K562 (cell line): ENCODE results near the gene LCN12. TPM values are rescaled to one million over a fixed set of nuclear protein-coding genes. Genes with fewer than 3 reads are reported as not detected.

Experiments
- CREBBP ChIP-seq: IDR thresholded peaks from one replicate; pipeline ENCODE4 v1.6.1; 2012; ENCODE audit warnings: low read depth, mild to moderate bottlenecking, control low read depth, inconsistent platforms, low read length
- CREM ChIP-seq: IDR thresholded peaks from 2 replicates; pipeline ENCODE4 v1.6.1; 2014; ENCODE audit warnings: antibody characterized with exemption, low read depth
- DDX20 ChIP-seq: fragments of 450-650 bp; IDR thresholded peaks from 2 replicates; pipeline ENCODE4 v1.6.1; 2016; ENCODE audit warnings: missing genetic modification characterization, low read depth, mild to moderate bottlenecking, missing compliant biosample characterization, moderate library complexity
- E2F3 ChIP-seq: fragments of 250-450 bp; sonication (Bioruptor Pico); IDR thresholded peaks from 2 replicates; pipeline ENCODE4 v1.4.0; 2020; ENCODE audit warnings: mild to moderate bottlenecking
- ESRRA ChIP-seq: fragments of 450-650 bp; IDR thresholded peaks from 2 replicates; pipeline ENCODE4 v1.6.1; 2014; ENCODE audit warnings: low read depth, mild to moderate bottlenecking, moderate library complexity, borderline replicate concordance
- FOXJ2 ChIP-seq: fragments of 200-800 bp; sonication (Bioruptor generic); IDR thresholded peaks from 2 replicates; pipeline ENCODE4 v1.6.1; 2016; ENCODE audit warnings: missing genetic modification characterization, missing compliant biosample characterization
- GATAD2A ChIP-seq: fragments of 450-650 bp; IDR thresholded peaks from 2 replicates; pipeline ENCODE4 v1.6.1; 2017
- HMG20A ChIP-seq: fragments of 450-650 bp; formaldehyde crosslinking; conservative IDR thresholded peaks from 2 replicates; pipeline ENCODE4 v1.4.0; 2020; ENCODE audit warnings: mild to moderate bottlenecking, mixed read lengths
- MCM5 ChIP-seq: fragments of 450-650 bp; IDR thresholded peaks from 2 replicates; pipeline ENCODE4 v1.6.1; 2016; ENCODE audit warnings: low read depth
- NRF1 ChIP-seq, 2 experiments: fragments of 450-650 bp; IDR thresholded peaks in 1 of 2; conservative IDR thresholded peaks in 1 of 2; 2 replicates each; pipeline ENCODE4 v1.6.1; 2014; ENCODE audit warnings: mild to moderate bottlenecking in 2 of 2
- PURB ChIP-seq: sonication (generic); formaldehyde crosslinking; IDR thresholded peaks from 2 replicates; pipeline ENCODE4 v1.9.0; 2021; ENCODE audit warnings: low read depth, mild to moderate bottlenecking, missing genetic modification reagents
- RBM15 ChIP-seq: fragments of 200-400 bp; formaldehyde crosslinking; IDR thresholded peaks from 2 replicates; pipeline ENCODE4 v1.6.1; 2018; ENCODE audit warnings: mild to moderate bottlenecking, low read length, moderate library complexity; ENCODE audit not compliant: insufficient read depth
- RBM39 ChIP-seq: fragments of 200-400 bp; formaldehyde crosslinking; optimal IDR thresholded peaks from 2 replicates; pipeline ENCODE3; 2018; ENCODE audit warnings: low read depth, low read length
- THRAP3 ChIP-seq: fragments of 450-650 bp; IDR thresholded peaks from 2 replicates; pipeline ENCODE4 v1.6.1; 2016; ENCODE audit warnings: mild to moderate bottlenecking, inconsistent platforms, borderline replicate concordance
- YY1 ChIP-seq, 3 experiments: IDR thresholded peaks; 2 replicates each; pipeline ENCODE4 v1.6.1; 2011; ENCODE audit warnings: low read length in 2 of 3, mild to moderate bottlenecking in 2 of 3, moderate library complexity in 2 of 3, borderline replicate concordance in 1 of 3, control low read depth in 1 of 3, low read depth in 1 of 3; ENCODE audit not compliant: insufficient read depth in 3 of 3, insufficient replicate concordance in 2 of 3, control insufficient read depth in 1 of 3, insufficient read length in 1 of 3; ENCODE audit errors: extremely low read depth in 1 of 3
- ZFX ChIP-seq: sonication (generic); formaldehyde crosslinking; IDR thresholded peaks from 2 replicates; pipeline ENCODE4 v1.8.0; 2022; ENCODE audit warnings: mild to moderate bottlenecking, missing genetic modification reagents, moderate library complexity
- polyA plus RNA-seq, 8 experiments: library from polyadenylated mRNA; depleted of rRNA in 4 of 8; stranded (reverse) in 5 of 8; unstranded in 3 of 8; fragments of >200 nt; fragmentation: Nextera tagmentation in 2 of 8; fragmentation: Illumina TruSeq in 1 of 8; extraction: Ambion mirVana in 2 of 8; extraction: Trizol in 1 of 8; gene quantifications; 2 replicates each; pipeline versions ENCODE4 v1.2.1 to v1.2.3, GENCODE V29; 2011 to 2014; ENCODE audit warnings: inconsistent platforms in 1 of 8, missing spikeins in 1 of 8
- total RNA-seq, 7 experiments: library from RNA; depleted of rRNA in 6 of 7; stranded (reverse); fragments of >200 nt in 6 of 7; fragmentation: Illumina TruSeq in 2 of 7; extraction: Trizol in 2 of 7; gene quantifications; 2 replicates each; pipeline versions ENCODE4 v1.2.1 to v1.2.3, GENCODE V29; 2011 to 2021; ENCODE audit warnings: low replicate concordance in 1 of 7
- TF ChIP-seq, protein P1 (sequence below), 2 experiments: fragments of 150-350 bp in 1 of 2; IDR thresholded peaks; 2 replicates each; pipeline ENCODE4 v1.6.1; 2012 to 2016; ENCODE audit warnings: low read depth in 2 of 2, low read length in 2 of 2, mild to moderate bottlenecking in 1 of 2, moderate library complexity in 1 of 2
- TF ChIP-seq, protein P2 (sequence below): fragments of 450-650 bp; IDR thresholded peaks from 2 replicates; pipeline ENCODE4 v1.6.1; 2016; ENCODE audit warnings: antibody characterized with exemption
- TF ChIP-seq, protein P3 (sequence below): fragments of 450-650 bp; IDR thresholded peaks from one replicate; pipeline ENCODE4 v1.6.1; 2018; ENCODE audit warnings: mild to moderate bottlenecking, moderate library complexity; ENCODE audit not compliant: partially characterized antibody
- TF ChIP-seq, protein P4 (sequence below): fragments of 450-650 bp; formaldehyde crosslinking; IDR thresholded peaks from 2 replicates; pipeline ENCODE4 v1.4.0; 2020; ENCODE audit warnings: mild to moderate bottlenecking, moderate library complexity

Gene LCN12
- total and polyA plus RNA-seq, 9 of the 15 experiments (the other 6 are each of a cell fraction or from before 2014, with no cell fraction given): 0.05 TPM; not detected in 8

DNA sequence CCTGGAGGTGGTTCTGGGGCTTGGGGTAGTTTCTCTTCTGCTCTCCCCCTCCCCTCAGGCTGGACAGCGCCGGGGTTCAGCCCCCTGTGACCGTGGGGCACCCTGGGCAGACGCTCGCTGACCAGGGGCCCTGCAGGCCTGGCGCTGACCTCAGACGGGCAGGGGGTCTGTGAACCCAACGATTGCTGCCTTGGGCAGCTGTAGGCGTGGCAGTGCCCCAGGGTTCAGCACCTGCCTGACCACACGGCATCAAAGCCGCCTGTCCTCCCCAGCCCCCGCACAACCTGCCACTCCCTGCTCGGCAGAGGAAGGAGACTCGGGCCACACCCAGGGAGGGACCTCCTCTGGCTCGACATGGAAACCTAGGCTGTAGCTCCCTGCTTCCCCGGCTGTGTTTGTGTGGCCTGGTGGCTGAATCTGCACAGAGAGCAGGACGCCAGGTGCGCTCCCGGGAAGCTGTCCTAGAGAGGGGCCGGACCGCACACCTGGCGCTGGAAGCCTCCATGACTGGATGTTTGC lies 12.2 kb downstream of the LCN12 start (continued):
- TF ChIP-seq, protein P1, sequence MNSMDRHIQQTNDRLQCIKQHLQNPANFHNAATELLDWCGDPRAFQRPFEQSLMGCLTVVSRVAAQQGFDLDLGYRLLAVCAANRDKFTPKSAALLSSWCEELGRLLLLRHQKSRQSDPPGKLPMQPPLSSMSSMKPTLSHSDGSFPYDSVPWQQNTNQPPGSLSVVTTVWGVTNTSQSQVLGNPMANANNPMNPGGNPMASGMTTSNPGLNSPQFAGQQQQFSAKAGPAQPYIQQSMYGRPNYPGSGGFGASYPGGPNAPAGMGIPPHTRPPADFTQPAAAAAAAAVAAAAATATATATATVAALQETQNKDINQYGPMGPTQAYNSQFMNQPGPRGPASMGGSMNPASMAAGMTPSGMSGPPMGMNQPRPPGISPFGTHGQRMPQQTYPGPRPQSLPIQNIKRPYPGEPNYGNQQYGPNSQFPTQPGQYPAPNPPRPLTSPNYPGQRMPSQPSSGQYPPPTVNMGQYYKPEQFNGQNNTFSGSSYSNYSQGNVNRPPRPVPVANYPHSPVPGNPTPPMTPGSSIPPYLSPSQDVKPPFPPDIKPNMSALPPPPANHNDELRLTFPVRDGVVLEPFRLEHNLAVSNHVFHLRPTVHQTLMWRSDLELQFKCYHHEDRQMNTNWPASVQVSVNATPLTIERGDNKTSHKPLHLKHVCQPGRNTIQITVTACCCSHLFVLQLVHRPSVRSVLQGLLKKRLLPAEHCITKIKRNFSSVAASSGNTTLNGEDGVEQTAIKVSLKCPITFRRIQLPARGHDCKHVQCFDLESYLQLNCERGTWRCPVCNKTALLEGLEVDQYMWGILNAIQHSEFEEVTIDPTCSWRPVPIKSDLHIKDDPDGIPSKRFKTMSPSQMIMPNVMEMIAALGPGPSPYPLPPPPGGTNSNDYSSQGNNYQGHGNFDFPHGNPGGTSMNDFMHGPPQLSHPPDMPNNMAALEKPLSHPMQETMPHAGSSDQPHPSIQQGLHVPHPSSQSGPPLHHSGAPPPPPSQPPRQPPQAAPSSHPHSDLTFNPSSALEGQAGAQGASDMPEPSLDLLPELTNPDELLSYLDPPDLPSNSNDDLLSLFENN (IDR thresholded peaks at IDR 0.05; ENCODE audit: low read depth in 2 of 2, low read length in 2 of 2): no peak
- TF ChIP-seq HMG20A (CRISPR knock-in tag) (no peak), YY1 (IDR thresholded peaks at IDR 0.05; ENCODE audit: borderline replicate concordance in 1 of 3, control insufficient read depth in 1 of 3, extremely low read depth in 1 of 3, insufficient read depth in 3 of 3, insufficient read length in 1 of 3, insufficient replicate concordance in 2 of 3, low read depth in 1 of 3, low read length in 2 of 3) (peak in 1 of 3 experiments; percentile 11), CREBBP (no peak), MCM5 (no peak), E2F3 (CRISPR knock-in tag) (no peak), ZFX (CRISPR knock-in tag) (0 out of 2 replicates have a peak, but pooled peaks have one; percentile 33), THRAP3 (no peak), GATAD2A (no peak), RBM15 (no peak), FOXJ2 (tag) (no peak), RBM39 (no peak), CREM (no peak), DDX20 (no peak), ESRRA (no peak), PURB (CRISPR knock-in tag) (no peak), NRF1 (conservative IDR thresholded peaks at IDR 0.05 in 1 of 2, IDR thresholded peaks at IDR 0.05 in 1 of 2) (peak; percentile 12 to 37; a peak in 1 of 4 replicates)
- TF ChIP-seq, protein P2, sequence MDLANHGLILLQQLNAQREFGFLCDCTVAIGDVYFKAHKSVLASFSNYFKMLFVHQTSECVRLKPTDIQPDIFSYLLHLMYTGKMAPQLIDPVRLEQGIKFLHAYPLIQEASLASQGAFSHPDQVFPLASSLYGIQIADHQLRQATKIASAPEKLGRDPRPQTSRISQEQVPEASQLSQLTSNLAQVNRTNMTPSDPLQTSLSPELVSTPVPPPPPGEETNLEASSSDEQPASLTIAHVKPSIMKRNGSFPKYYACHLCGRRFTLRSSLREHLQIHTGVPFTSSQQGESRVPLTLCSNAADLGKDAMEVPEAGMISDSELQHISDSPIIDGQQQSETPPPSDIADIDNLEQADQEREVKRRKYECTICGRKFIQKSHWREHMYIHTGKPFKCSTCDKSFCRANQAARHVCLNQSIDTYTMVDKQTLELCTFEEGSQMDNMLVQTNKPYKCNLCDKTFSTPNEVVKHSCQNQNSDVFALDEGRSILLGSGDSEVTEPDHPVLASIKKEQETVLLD: no peak
- TF ChIP-seq, protein P3, sequence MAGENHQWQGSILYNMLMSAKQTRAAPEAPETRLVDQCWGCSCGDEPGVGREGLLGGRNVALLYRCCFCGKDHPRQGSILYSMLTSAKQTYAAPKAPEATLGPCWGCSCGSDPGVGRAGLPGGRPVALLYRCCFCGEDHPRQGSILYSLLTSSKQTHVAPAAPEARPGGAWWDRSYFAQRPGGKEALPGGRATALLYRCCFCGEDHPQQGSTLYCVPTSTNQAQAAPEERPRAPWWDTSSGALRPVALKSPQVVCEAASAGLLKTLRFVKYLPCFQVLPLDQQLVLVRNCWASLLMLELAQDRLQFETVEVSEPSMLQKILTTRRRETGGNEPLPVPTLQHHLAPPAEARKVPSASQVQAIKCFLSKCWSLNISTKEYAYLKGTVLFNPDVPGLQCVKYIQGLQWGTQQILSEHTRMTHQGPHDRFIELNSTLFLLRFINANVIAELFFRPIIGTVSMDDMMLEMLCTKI: no peak
- TF ChIP-seq, protein P4, sequence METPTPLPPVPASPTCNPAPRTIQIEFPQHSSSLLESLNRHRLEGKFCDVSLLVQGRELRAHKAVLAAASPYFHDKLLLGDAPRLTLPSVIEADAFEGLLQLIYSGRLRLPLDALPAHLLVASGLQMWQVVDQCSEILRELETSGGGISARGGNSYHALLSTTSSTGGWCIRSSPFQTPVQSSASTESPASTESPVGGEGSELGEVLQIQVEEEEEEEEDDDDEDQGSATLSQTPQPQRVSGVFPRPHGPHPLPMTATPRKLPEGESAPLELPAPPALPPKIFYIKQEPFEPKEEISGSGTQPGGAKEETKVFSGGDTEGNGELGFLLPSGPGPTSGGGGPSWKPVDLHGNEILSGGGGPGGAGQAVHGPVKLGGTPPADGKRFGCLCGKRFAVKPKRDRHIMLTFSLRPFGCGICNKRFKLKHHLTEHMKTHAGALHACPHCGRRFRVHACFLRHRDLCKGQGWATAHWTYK (CRISPR knock-in tag): no peak
